ENCODE data around the gene SAMD7.

SAMD7 gene

DNA sequence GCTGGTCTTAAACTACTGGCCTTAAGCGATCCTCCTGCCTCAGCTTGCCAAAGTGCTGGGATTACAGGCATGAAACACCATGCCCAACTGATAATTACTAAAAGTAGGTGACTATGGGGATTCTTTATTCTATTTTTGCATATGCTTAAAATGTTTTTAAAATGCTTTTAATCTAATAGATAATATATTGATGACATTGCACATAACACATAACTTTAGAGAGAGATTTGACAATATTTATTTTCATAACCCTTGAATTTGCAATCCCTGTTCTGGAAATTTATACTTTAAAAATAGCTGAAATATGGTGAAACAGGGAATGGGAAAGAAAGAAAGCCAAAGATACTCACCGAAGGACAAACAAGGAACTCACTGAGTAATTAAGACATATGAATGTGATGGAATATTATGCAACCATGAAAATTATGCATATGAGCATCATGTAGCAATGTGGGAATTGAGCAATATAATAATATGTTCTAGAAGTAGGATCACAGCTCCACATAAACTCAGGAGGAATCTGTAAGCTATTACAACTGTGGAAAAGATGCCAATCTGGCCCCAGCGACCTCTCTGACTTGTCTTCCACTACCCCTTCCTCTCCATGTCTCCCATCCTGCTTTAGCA lies 43.7 kb upstream of the SAMD7 start:
- TF ChIP-seq, protein P1, sequence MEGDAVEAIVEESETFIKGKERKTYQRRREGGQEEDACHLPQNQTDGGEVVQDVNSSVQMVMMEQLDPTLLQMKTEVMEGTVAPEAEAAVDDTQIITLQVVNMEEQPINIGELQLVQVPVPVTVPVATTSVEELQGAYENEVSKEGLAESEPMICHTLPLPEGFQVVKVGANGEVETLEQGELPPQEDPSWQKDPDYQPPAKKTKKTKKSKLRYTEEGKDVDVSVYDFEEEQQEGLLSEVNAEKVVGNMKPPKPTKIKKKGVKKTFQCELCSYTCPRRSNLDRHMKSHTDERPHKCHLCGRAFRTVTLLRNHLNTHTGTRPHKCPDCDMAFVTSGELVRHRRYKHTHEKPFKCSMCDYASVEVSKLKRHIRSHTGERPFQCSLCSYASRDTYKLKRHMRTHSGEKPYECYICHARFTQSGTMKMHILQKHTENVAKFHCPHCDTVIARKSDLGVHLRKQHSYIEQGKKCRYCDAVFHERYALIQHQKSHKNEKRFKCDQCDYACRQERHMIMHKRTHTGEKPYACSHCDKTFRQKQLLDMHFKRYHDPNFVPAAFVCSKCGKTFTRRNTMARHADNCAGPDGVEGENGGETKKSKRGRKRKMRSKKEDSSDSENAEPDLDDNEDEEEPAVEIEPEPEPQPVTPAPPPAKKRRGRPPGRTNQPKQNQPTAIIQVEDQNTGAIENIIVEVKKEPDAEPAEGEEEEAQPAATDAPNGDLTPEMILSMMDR (IDR thresholded peaks at IDR 0.05; ENCODE audit: insufficient read depth, low read length, poor library complexity, severe bottlenecking): no peak
- Histone ChIP-seq H3K36me3 (ENCODE audit: control insufficient read depth, insufficient read depth, low read length) (no peaks in the 10 kb centered on the region), H3K27me3 (replicated peaks; ENCODE audit: control insufficient read depth, insufficient read depth, low read length) (no peaks in the 10 kb centered on the region), H3K4me3 (replicated peaks; ENCODE audit: low read depth, low read length) (no peak overlapping the region)
- DNase-seq (ENCODE audit: extremely low read depth, insufficient read length): no peak

DNA sequence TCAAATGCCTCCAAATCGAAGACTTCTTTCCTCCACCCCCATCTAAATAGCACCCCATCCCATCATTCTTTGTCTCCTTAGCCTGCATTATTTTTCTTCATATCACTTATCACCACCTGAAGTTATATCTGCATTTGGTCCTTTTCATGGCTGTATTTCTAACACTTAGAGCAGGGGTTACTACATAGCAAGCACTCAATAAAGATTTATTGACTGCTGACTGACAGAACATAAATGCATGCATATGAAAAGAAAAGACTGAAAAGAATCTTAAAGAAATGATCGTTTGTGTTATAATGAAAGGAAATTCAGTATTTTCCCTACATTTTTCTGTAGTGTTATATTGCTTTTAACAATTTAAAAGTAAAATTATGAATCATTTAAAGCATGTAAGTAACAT lies 43.0 kb upstream of the SAMD7 start:
- DNase-seq (ENCODE audit: extremely low read depth, insufficient read length): no peak
- Histone ChIP-seq H3K27me3 (replicated peaks; ENCODE audit: control insufficient read depth, insufficient read depth, low read length) (no peaks in the 10 kb centered on the region), H3K4me3 (replicated peaks; ENCODE audit: low read depth, low read length) (no peak overlapping the region), H3K36me3 (ENCODE audit: control insufficient read depth, insufficient read depth, low read length) (no peaks in the 10 kb centered on the region)
- TF ChIP-seq, protein P1 (IDR thresholded peaks at IDR 0.05; ENCODE audit: insufficient read depth, low read length, poor library complexity, severe bottlenecking): no peak

DNA sequence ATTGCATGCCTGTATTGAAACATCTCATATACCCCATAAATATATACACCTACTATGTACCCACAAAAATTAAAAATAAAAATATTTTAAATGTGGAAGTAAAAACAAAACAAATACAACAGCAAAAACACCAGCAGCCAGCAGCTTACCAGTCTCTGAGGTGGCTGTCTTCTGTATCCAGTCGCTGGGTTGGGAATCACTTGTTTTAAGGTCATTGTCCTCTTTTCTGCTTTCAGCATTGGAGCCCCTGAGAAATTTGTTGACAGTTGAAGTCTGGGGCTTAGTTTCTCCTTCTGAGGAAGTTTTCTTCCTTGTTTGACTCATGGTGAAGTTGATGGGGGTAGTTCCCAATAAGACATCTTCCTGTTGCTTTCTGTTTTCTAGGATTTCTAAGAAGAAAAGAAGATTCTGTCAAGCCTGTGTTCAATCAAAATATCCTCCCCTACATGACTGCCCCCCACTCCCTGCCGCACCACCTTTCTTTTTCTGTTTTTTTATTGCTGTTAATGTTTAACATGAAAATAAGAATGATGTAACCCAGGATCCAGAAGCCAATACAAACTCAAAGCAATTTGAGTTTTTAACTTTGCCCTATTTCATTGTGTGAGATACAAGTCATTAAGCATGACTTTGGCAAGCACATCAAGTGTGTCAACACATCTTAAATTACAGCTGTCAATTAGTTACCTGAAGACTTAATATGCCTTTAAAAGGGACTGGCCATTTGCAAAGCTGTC lies 41.7 kb upstream of the SAMD7 start, which contains the start of gene LRRC31:
Gene LRRC31, minus strand, starts transcription at position 452 of the 737 bp plus-strand sequence. Its CDS starts 128 bp downstream, at position 324.
- TF ChIP-seq, protein P1 (IDR thresholded peaks at IDR 0.05; ENCODE audit: insufficient read depth, low read length, poor library complexity, severe bottlenecking): no peak
- Histone ChIP-seq H3K27me3 (replicated peaks; ENCODE audit: control insufficient read depth, insufficient read depth, low read length) (no peaks in the 10 kb centered on the region), H3K4me3 (replicated peaks; ENCODE audit: low read depth, low read length) (no peak within 1 kb of the TSS), H3K36me3 (ENCODE audit: control insufficient read depth, insufficient read depth, low read length) (no peaks in the 10 kb centered on the region)
- no peak for DNase-seq (ENCODE audit: extremely low read depth, insufficient read length)

DNA sequence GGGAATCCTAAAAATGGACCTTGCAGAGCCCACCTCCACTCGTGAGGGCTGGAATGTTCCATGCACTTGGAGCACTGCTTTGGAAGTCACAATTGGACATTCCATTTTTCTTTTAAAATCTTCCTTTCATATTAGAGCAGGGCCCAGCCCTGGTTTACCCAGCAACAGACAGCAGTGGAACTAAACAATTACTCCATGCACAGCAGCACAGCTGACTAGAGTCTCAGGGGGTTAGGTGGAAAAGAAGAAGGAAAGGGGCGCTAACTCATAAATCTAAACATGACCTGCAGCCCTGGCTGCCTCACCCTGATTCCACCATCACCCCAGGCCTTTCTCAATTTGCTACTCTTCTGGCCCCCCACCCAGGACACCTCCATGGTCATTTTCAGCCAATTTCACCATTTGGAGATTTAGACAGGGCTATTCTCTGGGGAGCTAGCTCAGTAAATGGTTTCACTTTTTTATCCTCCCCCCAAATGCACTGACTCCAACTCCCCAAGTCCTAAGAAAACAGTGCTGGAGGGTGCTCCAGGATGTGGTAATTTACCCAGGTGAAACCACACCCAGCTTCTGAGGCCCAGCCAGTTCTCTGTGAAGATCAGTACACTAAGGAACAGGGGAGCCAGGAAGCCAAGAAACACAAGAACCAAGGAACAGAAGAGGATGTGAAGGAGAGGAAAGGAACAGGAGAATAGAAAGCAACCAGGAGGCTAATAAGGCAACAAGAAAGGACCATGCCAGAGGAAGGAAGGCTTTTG lies 40.1 kb upstream of the SAMD7 start:
- DNase-seq (ENCODE audit: extremely low read depth, insufficient read length): no peak
- Histone ChIP-seq H3K27me3 (replicated peaks; ENCODE audit: control insufficient read depth, insufficient read depth, low read length) (no peaks in the 10 kb centered on the region), H3K36me3 (ENCODE audit: control insufficient read depth, insufficient read depth, low read length) (no peaks in the 10 kb centered on the region), H3K4me3 (replicated peaks; ENCODE audit: low read depth, low read length) (no peak overlapping the region)
- TF ChIP-seq, protein P1 (IDR thresholded peaks at IDR 0.05; ENCODE audit: insufficient read depth, low read length, poor library complexity, severe bottlenecking): no peak

DNA sequence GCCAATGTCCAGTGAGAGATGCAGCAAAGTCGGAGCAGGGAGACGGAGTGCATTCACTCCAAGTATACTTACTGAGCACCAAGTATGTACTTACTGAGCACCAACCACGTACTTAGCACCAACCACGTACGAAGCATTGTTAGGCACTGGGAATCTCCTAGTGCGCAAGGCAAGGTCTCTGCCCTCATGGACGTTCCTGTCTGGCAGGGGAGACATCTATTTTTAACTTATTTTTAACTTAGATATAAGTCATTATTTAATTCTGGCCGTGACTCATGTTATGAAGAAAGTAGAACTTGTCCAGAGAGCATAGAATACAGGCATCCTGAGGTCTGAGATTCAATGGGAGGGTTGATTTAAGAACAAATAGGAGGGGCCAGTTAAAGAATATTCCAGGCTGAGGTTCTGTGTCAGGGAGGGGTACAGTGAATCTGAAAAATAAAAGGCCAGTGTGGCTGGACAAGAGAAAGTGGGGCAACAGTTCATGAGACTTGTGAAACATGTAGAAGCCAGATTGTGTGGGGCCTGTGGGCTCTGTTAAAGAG lies 32.3 kb upstream of the SAMD7 start:
- Histone ChIP-seq H3K4me3 (replicated peaks; ENCODE audit: low read depth, low read length) (no peak overlapping the region), H3K27me3 (replicated peaks; ENCODE audit: control insufficient read depth, insufficient read depth, low read length) (no peaks in the 10 kb centered on the region), H3K36me3 (ENCODE audit: control insufficient read depth, insufficient read depth, low read length) (no peaks in the 10 kb centered on the region)
- TF ChIP-seq, protein P1 (IDR thresholded peaks at IDR 0.05; ENCODE audit: insufficient read depth, low read length, poor library complexity, severe bottlenecking): no peak
- no peak for DNase-seq (ENCODE audit: extremely low read depth, insufficient read length)
